ENCODE results near the gene IQGAP2.

- TF ChIP-seq CTCF (IDR thresholded peaks at IDR 0.05) (no peak), POLR2AphosphoS5 (IDR thresholded peaks at IDR 0.05) (no peak), POLR2A (IDR thresholded peaks at IDR 0.05) (no peak), EP300 (IDR thresholded peaks at IDR 0.05) (no peak)
Measured at GRCh38 chr5:76514713-76515112, 111.6 kb downstream of the IQGAP2 start.
